Thoracic aorta (tissue), 2 donors: ENCODE results near the gene SCAF11. TPM values are rescaled to one million over a fixed set of nuclear protein-coding genes. Genes with fewer than 3 reads are reported as not detected.

ENCODE experiments used
- ATAC-seq: fragments of 150-250 bp; one replicate; pipeline ENCODE4 v1.8.0; 2017; ENCODE audit warnings: low read depth; ENCODE audit not compliant: insufficient number of reproducible peaks, low FRiP score
- DNase-seq: peaks from one replicate; pipeline ENCODE4 v3.0.0-alpha.2; 2020; ENCODE audit warnings: low spot score
- H3K27ac ChIP-seq, 2 donors: fragments of 200-600 bp; sonication (generic); 1 replicate in 1 of 2; 2 replicates in 1 of 2; pipeline ENCODE4 v1.5.1; 2016; ENCODE audit warnings: mild to moderate bottlenecking in 2 of 2, moderate library complexity in 2 of 2
- H3K27me3 ChIP-seq: fragments of 200-600 bp; sonication (generic); replicated peaks from 2 replicates; pipeline ENCODE4 v1.6.0; 2016; ENCODE audit warnings: mild to moderate bottlenecking; ENCODE audit not compliant: insufficient read depth
- H3K36me3 ChIP-seq: fragments of 200-600 bp; sonication (generic); one replicate; pipeline ENCODE4 v1.5.1; 2016
- H3K4me1 ChIP-seq, 2 donors: fragments of 200-600 bp; sonication (generic); 1 replicate in 1 of 2; 2 replicates in 1 of 2; pipeline versions ENCODE4 v1.5.1 to v1.6.0; 2016; ENCODE audit warnings: low read depth in 2 of 2, mild to moderate bottlenecking in 1 of 2; ENCODE audit not compliant: control insufficient read depth in 1 of 2
- H3K4me3 ChIP-seq: fragments of 200-600 bp; sonication (generic); 2 replicates; pipeline ENCODE4 v1.5.1; 2016; ENCODE audit warnings: mild to moderate bottlenecking
- H3K9me3 ChIP-seq: fragments of 200-600 bp; sonication (generic); 2 replicates; pipeline ENCODE4 v1.5.1; 2016
- total RNA-seq, 2 donors: library from RNA; depleted of rRNA; stranded (reverse); fragments of >200 nt; gene quantifications; one replicate each; pipeline versions ENCODE4 v1.1.0 to v1.2.3, GENCODE V29; 2016
- TF ChIP-seq, protein P1 (sequence below): fragments of 200-600 bp; sonication (generic); IDR thresholded peaks from one replicate; pipeline ENCODE4 v1.5.1; 2019; ENCODE audit warnings: antibody characterized with exemption

SCAF11 gene
- total RNA-seq, 2 donors from 2014 or later: 158 to 199 TPM

DNA sequence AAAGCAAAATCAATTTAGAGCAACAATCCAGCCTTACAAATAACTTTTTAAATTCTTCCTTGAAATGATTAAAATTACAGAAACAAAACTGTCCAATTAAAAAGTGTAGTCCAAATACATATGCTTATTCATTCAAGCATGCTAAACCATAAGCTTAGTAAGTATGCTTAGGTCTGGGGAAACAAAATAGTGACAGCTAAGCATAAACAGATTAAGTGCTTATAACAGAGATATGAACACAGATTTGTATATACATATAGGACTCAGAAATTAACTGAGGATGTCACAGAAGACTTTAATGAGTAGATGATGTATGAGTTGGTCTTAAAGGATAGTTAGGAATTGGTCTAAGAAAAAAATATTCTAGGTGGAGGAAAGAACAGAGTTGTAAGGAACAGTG, 41.8 kb downstream of the SCAF11 start:
- Histone ChIP-seq H3K4me1 (no peaks in the 10 kb centered on the region), H3K4me3 (no peak overlapping the region), H3K27me3 (no peaks in the 10 kb centered on the region), H3K36me3 (peaks cover 9% of the 10 kb centered on the region), H3K9me3 (no peaks in the 10 kb centered on the region), H3K27ac (no peak overlapping the region)
- DNase-seq (no peak), ATAC-seq (no peak)
- TF ChIP-seq, protein P1, sequence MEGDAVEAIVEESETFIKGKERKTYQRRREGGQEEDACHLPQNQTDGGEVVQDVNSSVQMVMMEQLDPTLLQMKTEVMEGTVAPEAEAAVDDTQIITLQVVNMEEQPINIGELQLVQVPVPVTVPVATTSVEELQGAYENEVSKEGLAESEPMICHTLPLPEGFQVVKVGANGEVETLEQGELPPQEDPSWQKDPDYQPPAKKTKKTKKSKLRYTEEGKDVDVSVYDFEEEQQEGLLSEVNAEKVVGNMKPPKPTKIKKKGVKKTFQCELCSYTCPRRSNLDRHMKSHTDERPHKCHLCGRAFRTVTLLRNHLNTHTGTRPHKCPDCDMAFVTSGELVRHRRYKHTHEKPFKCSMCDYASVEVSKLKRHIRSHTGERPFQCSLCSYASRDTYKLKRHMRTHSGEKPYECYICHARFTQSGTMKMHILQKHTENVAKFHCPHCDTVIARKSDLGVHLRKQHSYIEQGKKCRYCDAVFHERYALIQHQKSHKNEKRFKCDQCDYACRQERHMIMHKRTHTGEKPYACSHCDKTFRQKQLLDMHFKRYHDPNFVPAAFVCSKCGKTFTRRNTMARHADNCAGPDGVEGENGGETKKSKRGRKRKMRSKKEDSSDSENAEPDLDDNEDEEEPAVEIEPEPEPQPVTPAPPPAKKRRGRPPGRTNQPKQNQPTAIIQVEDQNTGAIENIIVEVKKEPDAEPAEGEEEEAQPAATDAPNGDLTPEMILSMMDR: no peak

DNA sequence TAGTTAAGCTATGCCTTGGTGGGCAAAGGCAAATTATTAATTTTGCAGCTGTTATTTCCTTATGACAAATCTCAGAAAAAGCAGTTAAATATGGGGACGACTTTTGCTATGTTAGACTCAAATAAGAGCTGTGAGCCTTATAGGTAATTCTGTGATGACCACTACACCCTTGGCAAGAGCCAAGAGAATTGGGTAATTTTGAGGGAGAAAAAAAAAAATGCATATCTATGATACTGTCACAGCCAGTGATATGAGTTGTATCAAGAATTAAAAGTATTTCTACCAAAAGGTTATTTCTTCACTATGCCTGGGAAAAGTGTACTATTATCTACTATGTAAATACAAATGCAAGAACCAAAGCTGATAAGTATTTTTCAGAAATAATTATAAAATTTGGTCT, 43.9 kb downstream of the SCAF11 start:
- Histone ChIP-seq H3K4me3 (no peak overlapping the region), H3K36me3 (peaks cover 9% of the 10 kb centered on the region), H3K4me1 (no peaks in the 10 kb centered on the region), H3K9me3 (no peaks in the 10 kb centered on the region), H3K27me3 (no peaks in the 10 kb centered on the region), H3K27ac (no peak overlapping the region)
- DNase-seq: no peak
- no peak for ATAC-seq
- TF ChIP-seq, protein P1: no peak

DNA sequence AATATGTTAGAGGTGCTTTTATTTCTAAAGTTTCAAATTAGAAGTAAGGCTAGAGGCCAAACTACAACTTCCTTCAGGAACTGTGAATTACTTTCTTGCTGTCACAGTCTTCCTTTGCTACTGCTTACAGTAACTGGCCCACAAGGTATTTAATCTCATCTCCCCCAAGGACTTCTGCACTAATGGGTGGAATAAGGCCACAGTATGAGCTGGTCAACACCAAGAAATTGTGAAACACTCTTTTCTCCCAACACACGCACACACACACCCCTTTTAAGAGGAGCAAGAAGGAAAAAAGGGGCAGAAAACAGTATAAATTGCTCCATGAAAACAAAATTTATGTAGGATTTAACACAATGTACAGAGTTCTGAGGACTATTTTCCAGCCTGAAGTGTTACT, 45.6 kb downstream of the SCAF11 start:
- DNase-seq: no peak

DNA sequence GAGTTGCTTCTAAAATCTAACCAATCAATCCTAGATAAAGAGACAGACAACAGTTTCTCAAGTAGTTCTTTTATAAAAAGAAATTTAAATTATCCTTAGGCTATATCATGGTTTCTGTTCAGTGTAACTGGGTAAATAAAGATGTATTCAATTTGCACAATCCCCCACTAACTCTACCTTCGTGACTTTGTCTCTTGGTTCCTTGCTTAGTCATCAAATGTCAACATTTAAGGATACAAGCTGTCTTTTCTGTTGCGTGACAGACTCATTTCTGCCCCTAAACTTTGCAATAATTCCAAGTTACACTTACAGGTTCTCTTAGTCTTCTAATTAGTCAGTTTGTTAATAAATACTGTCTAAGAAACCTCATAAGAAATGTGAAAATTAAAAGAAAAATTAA, 50.6 kb downstream of the SCAF11 start:
- Histone ChIP-seq H3K27me3 (no peaks in the 10 kb centered on the region), H3K27ac (no peak overlapping the region), H3K4me3 (no peak overlapping the region), H3K9me3 (no peaks in the 10 kb centered on the region), H3K4me1 (peaks cover 0 to 5% of the 10 kb centered on the region in 2 donors), H3K36me3 (peaks cover 3% of the 10 kb centered on the region)
- ATAC-seq (no peak), DNase-seq (no peak)
- TF ChIP-seq, protein P1: no peak

More for the DNA sequence above, 45.6 kb downstream of the SCAF11 start:
- no peak overlapping the region for H3K4me3 ChIP-seq
- no peaks in the 10 kb centered on the region for H3K27me3 ChIP-seq
- H3K4me1 ChIP-seq: no peaks in the 10 kb centered on the region
- no peak overlapping the region for H3K27ac ChIP-seq
- no peaks in the 10 kb centered on the region for H3K9me3 ChIP-seq
- TF ChIP-seq, protein P1: no peak
- peaks cover 9% of the 10 kb centered on the region for H3K36me3 ChIP-seq
- ATAC-seq: no peak

DNA sequence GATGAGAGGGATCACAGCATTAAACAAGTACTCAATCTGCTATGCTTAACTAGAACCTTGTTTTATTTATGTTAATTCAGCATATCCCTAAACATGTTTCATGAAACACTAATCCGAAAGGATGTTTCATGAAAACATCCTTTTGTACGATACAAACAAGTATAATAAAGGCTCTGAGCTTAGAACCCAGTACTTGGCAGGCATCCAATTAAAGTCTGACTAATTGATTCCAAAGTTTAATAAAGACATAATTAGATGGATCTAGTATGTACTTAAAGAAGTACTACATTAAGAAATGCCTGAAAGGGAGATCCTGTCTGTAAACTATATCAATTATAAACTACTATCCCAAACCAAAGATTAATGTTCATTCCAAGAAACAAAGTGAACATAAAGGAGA, 51.8 kb downstream of the SCAF11 start:
- Histone ChIP-seq H3K27ac (no peak overlapping the region), H3K27me3 (no peaks in the 10 kb centered on the region), H3K9me3 (no peaks in the 10 kb centered on the region), H3K4me3 (no peak overlapping the region), H3K4me1 (peaks cover 11 to 17% of the 10 kb centered on the region in 2 donors), H3K36me3 (peaks cover 3% of the 10 kb centered on the region)
- ATAC-seq (no peak), DNase-seq (no peak)
- TF ChIP-seq, protein P1: no peak
